NCI-H2171 treated with DMSO at 0.1 percent for 48 hours (cell line): ENCODE data around the gene FHIT.
A peak's percentile ranks its signal among the peaks of the same experiment; 100 is the strongest.

ENCODE experiments used
- DNase-seq: peaks from one replicate; lab custom pipeline; 2025; lab: John Stamatoyannopoulos, UW

Gene FHIT

GRCh38 chr3:60102154-60102553 lies 1149.1 kb downstream of the FHIT start:
- DNase-seq, result no peak

- no peak for DNase-seq
Observed at GRCh38 chr3:60101621-60102020, 1149.6 kb downstream of the FHIT start.

DNA sequence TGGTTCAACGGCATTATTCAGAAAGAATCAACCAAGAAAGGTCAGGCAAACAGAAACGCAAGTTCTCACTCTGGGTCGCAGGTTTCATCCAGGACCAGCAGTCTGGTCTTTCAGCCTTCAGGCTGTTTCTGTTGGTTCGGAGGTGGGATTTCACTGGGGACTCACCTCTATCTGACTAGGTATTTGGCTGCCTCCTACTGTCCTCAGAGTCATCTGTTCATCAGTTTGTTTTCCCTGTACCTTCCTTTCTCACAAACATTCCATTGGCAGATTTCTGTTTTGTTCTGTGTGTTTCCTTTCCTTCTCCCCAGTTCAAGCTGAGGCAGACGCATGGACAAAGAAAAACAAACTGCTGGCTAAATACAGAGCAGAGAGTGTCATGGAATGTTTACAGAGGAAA lies 1154.8 kb downstream of the FHIT start:
- no peak for DNase-seq

- DNase-seq, result no peak
Observed at GRCh38 chr3:60095930-60096329, 1155.3 kb downstream of the FHIT start.

GRCh38 chr3:60095516-60095915 lies 1155.7 kb downstream of the FHIT start:
- DNase-seq, result no peak

GRCh38 chr3:60094392-60094947 lies 1156.8 kb downstream of the FHIT start:
- DNase-seq, result peak; percentile 83

- no peak for DNase-seq
Observed at GRCh38 chr3:60090548-60090947, 1160.7 kb downstream of the FHIT start.

DNA sequence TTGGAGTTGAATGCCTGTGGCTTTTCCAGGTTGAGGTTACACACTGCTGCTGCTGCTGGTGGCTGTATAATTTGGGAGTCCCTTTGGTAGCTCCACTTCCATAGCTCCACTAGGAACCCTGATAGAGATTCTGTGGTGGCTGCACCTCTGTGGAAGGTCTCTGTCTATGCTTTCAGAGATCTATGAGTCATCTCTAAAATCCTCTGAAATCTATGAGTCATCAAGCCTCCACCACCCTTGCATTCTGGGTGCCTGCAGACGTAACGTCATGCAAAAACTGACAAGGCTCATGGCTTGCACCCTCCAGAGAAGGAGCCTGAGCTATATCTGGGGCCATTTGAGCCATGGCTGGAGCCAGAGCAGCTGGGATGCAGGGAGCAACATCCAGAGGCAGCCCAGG lies 1164.4 kb downstream of the FHIT start:
- DNase-seq, result no peak

DNA sequence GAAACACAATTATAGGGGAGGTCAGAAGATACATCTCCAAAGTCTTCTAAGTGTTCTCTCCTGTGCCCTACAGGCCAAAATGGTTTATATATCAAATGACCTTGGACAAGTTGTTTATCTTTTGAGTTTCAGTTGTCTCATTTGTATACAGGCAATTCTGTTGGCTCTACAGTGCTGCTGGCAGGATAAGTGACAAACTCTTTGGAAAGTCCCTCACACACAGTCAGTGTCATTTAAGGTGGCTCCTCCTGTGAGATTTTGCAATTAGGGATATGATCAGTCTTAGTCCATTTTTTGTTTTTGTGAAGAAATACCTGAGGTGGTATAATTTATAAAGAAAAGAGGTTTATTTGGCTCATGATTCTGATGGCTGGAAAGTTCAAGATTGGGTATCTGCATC lies 1165.6 kb downstream of the FHIT start:
- DNase-seq, result no peak

DNA sequence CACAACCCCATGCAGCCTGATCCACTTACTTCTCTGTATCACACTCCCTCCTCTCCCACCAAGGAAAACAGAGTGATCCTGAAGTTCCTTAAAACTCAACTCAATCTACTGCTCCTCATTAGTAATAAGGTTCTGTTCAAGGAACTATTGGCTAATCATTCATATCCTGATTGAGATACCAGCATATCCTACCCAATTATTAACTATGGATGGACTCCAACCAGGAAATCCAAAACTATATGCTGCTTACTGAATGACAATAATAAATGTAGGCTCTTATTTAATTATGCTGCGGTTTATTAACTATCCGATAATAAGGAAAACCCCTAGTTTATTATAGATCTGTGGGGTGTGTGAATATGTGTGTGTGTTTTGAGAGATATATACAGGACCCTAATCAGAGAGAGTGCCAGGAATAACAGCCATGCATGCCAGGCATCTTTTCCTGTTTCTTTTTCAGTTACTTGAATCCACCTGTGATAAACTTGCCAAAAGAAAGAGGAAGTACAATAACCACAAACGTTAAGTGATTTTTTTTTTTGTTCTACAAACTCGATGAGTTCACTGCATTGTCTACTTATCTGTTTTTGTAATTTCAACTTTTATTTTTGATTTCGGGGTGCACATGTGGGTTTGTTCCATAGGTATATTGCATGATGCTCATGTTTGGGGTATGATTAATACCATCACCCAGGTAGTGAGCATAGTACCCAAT lies 1169.7 kb downstream of the FHIT start:
- no peak for DNase-seq

GRCh38 chr3:60080648-60081047 lies 1170.6 kb downstream of the FHIT start:
- no peak for DNase-seq

GRCh38 chr3:60079076-60079475 lies 1172.2 kb downstream of the FHIT start:
- peak; percentile 1 for DNase-seq

DNA sequence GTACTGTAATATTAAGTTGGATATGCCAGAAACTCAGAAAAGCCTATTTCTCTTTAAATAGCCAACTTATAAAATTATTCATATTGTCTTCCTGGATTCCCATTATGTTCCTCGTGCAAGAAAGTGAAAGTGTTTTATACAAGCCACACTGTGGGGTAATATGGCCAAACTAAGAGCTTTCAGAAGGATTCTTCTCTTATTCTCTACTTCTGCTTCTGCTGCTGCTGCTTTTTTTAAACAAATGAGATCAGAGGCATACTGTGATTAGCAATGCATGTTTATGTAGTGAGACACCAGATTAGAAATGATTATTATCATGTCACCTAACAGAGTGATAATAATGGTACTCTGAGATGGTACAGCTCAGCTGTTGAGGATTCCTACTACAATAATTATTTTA lies 1174.9 kb downstream of the FHIT start:
- DNase-seq, result no peak

GRCh38 chr3:60073942-60074341 lies 1177.3 kb downstream of the FHIT start:
- no peak for DNase-seq

DNA sequence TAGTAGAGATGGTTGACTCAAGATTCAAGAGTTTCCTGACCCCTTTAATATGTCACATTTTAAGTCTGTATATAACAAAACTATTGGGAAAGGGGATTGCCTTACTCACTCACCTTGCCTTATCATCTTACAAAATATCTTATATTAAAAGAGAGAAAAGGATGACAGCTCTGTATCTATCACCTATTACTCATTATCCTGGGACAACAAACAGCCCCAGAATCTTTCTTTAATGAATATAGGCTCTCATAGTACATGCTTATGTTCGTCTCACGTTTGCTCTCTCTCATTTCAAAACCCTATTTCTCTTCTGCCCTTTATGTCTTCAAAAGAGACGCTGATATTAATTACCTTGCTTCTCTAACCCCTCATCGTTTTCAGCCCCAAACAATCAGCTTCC lies 1178.0 kb downstream of the FHIT start:
- no peak for DNase-seq

- DNase-seq, result no peak
Observed at GRCh38 chr3:60070366-60070765, 1180.9 kb downstream of the FHIT start.

- no peak for DNase-seq
Observed at GRCh38 chr3:60065227-60065868, 1185.9 kb downstream of the FHIT start.

DNA sequence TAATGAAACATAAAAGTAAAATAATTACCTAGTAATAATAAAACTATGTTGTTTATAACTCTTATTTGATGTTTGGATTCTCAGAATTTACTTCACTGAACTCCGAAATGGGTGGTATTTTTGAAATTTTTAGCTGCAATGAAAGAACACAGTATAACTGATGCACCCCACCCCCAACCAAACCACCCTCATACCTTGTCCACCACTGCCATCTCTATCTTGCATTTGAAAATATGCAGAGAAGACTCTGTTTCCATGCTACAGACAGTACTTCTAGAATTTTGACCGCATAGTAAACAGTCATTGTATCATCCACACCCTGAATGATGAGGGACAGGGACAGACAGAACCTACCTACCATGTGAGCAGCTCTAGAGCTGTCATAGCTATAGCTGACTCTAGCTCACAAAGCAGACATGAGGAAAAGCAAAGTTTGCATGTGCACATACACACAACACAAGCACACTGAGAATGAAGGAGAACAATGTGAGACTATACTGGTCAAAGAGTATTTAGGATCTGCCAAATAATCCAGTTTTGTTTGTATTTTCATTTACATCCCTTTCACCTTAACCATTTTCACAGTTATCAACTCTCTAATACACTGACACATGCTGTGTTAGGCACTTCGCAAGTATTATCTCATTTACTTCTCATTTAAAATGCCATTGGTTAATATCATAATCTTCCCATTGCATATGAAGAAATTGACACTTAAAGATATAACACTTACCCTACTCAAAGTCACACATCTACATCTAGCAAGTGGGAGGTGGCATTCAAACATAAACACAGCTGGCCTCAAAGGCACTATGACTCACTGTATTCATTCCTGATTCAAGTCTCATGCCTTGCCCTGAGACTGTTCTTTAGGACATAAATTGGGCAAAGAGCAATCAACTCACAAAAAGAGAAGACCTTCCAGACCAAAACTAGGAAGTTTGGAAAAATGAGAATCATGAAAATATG lies 1186.8 kb downstream of the FHIT start:
- no peak for DNase-seq

DNA sequence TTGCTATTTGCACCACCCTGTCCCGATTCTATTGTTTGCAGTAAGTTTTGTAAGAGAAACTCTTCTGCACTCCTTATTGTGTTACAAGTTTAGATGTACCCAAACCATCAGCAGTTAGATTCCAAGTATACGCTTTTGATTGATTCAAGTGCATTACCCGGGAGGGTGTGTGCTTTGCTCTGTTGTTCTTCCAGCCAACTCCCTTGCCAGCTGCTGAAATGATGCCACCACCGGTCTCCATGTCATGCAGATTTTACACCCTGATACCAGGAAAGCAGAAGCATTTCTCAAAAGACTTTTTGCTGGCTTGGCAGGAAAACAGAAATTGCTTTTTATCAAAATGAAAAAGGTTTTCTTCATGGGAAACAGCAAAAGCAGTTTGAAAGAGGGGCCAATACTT lies 1194.8 kb downstream of the FHIT start:
- DNase-seq, result no peak

GRCh38 chr3:60055765-60056164 lies 1195.5 kb downstream of the FHIT start:
- DNase-seq, result no peak

GRCh38 chr3:60053526-60054265 lies 1197.6 kb downstream of the FHIT start:
- DNase-seq, result no peak

GRCh38 chr3:60048447-60048848 lies 1202.8 kb downstream of the FHIT start:
- no peak for DNase-seq
